ENCODE data around the gene SLC5A1. TPM values are rescaled to one million over a fixed set of nuclear protein-coding genes. Genes with fewer than 3 reads are reported as not detected.
A peak's percentile ranks its signal among the peaks of the same experiment; 100 is the strongest.
"Not testable (repeated sequence)": the region's sequence is repeated elsewhere in the genome, so short reads cannot be mapped to it uniquely, and the experiment has no call there.

Gene SLC5A1
- total RNA-seq, 2 experiments from 2014 or later = not detected

DNA sequence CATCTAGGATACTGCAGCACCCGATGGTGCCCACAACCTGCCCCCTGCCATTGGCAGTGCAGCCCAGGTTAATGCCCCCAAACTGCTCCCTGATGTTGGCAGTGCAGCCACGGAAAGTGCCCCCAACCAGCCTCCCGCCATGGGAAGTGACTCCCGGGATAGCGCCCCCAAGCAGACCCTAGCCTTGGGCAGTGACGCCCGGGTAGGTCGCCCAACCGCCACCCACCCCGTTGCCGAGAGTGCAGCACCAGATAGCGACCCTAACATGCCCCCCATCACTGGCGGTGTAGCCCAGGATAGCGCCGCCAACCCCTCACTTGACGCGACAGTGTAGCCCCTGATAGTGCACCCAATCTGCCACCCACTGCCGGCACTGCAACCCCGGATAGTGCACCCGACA is 77.5 kb downstream of the SLC5A1 start:
- POLR2A ChIA-PET = no interaction called here
- no peaks in the 10 kb centered on the region for H3K36me3 Mint-ChIP-seq (ENCODE audit: low read depth)
- no peak overlapping the region for H3K4me3 Mint-ChIP-seq
- no peak for DNase-seq
- H3K9me3 Mint-ChIP-seq = no peaks in the 10 kb centered on the region
- H3K27ac Mint-ChIP-seq = no peak overlapping the region
- H3K4me1 Mint-ChIP-seq = peaks cover 13% of the 10 kb centered on the region
- CTCF ChIA-PET = no interaction called here
- peaks cover 9% of the 10 kb centered on the region for H3K27me3 Mint-ChIP-seq

DNA sequence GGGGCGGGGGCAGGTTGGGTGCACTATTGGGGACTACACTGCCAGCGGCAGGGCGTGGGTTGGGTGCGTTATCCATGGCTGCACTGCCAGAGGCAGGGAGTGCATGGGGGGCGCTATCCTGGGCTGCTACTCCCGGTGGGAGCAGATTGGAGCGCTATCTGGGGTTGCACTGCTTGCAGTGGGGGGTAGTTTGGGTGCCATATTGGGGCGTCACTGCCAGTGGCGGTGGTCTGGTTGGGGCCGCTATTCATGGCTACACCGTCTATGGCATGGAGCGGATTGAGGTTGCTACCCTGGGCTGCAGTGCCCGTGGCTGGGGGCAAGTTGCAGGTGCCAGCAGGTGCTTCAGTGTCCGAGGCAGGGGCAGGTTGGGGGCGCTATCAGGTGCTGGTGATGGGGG is 79.8 kb downstream of the SLC5A1 start:
- no peak for DNase-seq
- Mint-ChIP-seq H3K27ac (no peak overlapping the region), H3K4me1 (peaks cover 13% of the 10 kb centered on the region), H3K36me3 (ENCODE audit: low read depth) (no peaks in the 10 kb centered on the region), H3K9me3 (no peaks in the 10 kb centered on the region), H3K27me3 (no peaks in the 10 kb centered on the region), H3K4me3 (no peak overlapping the region)
- POLR2A ChIA-PET = no interaction called here
- CTCF ChIA-PET = no interaction called here

DNA sequence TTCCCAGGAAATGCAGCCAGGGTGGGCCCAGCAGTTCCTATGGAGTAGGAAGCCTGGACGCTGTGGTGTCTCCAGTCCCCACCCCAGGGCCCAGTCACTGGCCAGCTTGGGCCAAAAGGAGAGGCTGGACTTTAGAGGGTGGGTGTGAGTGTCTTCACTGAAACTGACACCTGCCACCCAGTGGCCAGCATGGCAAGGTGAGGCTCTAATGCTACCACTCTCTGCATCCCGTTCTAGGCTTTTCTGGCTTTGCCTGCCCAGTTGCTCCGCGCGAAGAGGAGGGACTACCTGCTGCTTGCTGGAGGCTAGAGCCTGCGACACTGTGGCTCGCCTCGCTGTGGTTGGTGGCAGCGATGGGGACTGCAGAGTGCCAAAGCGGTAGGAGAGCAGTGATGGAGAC is 80.6 kb downstream of the SLC5A1 start:
- Mint-ChIP-seq H3K4me1 (peaks cover 15% of the 10 kb centered on the region), H3K36me3 (ENCODE audit: low read depth) (no peaks in the 10 kb centered on the region), H3K27ac (no peak overlapping the region), H3K9me3 (no peaks in the 10 kb centered on the region), H3K27me3 (no peaks in the 10 kb centered on the region), H3K4me3 (no peak overlapping the region)
- CTCF ChIA-PET = no interaction called here
- DNase-seq = no peak
- POLR2A ChIA-PET = no interaction called here

DNA sequence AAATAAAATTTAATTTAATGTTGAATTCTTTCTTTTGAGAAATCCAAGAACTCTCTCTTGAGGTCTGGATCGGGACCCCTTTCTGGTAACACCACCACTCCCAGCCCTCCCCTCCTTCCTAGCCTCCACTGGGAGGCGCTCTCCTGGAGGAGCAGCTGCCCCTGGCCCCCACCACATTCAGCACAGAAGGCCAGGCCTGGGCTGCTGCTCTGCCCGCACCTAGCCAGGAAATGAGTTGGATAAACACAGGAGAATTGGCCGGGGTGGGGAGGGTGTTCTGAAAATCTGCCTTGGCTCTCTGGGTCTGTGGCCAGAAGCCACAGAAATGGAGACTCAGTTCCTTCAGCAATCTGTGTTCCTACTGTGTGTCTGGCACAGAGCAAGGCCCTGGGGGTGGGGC is 84.8 kb downstream of the SLC5A1 start:
- Mint-ChIP-seq H3K4me1 (peaks cover 25% of the 10 kb centered on the region), H3K4me3 (no peak overlapping the region), H3K27me3 (no peaks in the 10 kb centered on the region), H3K27ac (no peak overlapping the region), H3K36me3 (ENCODE audit: low read depth) (no peaks in the 10 kb centered on the region), H3K9me3 (no peaks in the 10 kb centered on the region)
- DNase-seq = no peak
- CTCF ChIA-PET = no interaction called here
- POLR2A ChIA-PET = no interaction called here

DNA sequence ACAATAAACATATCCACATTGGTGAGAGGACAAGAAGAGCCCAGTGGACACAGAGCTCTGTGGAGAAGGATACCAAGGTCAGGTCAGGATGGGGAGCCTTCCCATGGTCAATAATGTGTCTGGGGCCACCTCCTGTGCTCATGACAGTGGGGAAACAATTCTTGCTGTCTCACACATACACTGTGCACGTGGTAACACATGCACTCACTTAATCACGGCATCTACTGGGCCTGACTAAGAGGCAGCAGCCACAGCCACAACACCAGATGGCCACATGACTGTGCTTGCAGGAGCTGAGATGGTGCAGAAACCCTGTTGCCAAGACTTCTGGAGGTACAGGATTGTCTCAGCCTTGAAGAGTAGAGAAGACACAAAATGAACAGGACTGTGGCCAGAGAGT is 87.4 kb downstream of the SLC5A1 start:
- POLR2A ChIA-PET = no interaction called here
- Mint-ChIP-seq H3K27me3 (no peaks in the 10 kb centered on the region), H3K4me3 (no peak overlapping the region), H3K9me3 (no peaks in the 10 kb centered on the region), H3K36me3 (ENCODE audit: low read depth) (no peaks in the 10 kb centered on the region), H3K27ac (no peak overlapping the region), H3K4me1 (peaks cover 14% of the 10 kb centered on the region)
- CTCF ChIA-PET = no interaction called here
- no peak for DNase-seq

DNA sequence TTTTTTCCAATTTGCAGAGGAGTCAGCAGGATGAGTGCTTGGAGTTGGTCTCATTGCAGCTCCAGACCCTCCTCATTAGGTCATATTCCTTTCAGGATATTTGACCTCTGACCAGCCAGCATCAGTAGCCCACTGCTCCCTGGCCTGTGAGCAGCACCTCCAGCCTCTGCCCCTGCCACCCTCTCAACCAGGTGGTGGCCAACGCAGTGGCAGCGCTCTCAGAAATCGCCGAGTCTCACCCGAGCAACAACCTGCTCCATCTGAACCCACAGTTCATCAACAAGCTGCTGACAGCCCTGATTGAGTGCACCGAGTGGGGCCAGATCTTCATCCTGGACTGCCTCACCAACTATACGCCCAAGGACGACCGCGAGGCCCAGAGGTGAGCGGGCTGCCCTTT is 89.1 kb downstream of the SLC5A1 start:
- Mint-ChIP-seq H3K27me3 (no peaks in the 10 kb centered on the region), H3K4me1 (peaks cover 25% of the 10 kb centered on the region), H3K9me3 (no peaks in the 10 kb centered on the region), H3K36me3 (ENCODE audit: low read depth) (no peaks in the 10 kb centered on the region), H3K4me3 (no peak overlapping the region), H3K27ac (no peak overlapping the region)
- ChIA-PET CTCF (interaction anchor here (0.6 kb wide), 1 partner anchor 8 kb away, joined by 3 read pairs; no protein-coding TSS in a partner anchor), POLR2A (no interaction called here)
- DNase-seq = no peak

DNA sequence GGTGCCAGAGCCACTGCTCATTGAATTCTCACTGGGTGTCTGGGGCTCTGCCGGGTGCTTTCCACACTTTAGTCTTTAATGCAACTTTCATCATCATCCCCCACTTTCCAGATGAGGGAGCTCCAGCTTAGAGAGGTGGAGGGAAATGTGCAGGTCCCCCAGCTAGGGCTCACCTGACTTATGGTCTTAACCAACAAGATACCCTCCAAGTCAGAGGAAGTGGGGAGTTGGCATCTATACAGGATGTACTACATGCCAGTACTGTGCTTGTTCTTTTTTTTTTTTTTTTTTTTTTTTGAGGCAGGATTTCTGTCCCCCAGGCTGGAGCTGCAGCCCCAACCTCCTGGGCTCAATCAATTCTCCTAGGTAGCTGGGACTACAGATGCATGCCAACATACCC is 89.7 kb downstream of the SLC5A1 start:
- ChIA-PET CTCF (no interaction called here), POLR2A (no interaction called here)
- Mint-ChIP-seq H3K36me3 (ENCODE audit: low read depth) (peaks cover 4% of the 10 kb centered on the region), H3K27me3 (no peaks in the 10 kb centered on the region), H3K27ac (no peak overlapping the region), H3K4me3 (no peak overlapping the region), H3K4me1 (peaks cover 31% of the 10 kb centered on the region), H3K9me3 (no peaks in the 10 kb centered on the region)
- DNase-seq = no peak

DNA sequence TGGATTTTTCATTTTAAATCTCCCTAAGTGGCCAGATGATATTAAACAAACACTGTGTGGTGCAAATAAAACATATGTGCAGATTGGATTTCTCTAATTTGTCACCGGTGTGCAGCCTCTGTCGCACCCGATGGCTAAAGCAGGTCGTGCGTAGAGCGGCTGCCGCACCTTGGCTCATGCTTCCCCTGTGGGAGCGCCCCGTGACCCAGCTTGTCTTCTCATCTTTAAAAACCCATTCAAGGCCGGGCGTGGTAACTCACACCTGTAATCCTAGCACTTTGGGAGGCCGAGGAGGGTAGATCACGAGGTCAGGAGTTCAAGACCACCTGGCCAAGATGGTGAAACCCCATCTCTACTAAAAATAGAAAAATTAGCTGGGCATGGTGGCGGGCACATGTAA is 91.7 kb downstream of the SLC5A1 start:
- DNase-seq; POLR2A ChIA-PET; H3K36me3 Mint-ChIP-seq (ENCODE audit: low read depth); H3K4me3 Mint-ChIP-seq; H3K27ac Mint-ChIP-seq; H3K9me3 Mint-ChIP-seq; H3K27me3 Mint-ChIP-seq: not testable (repeated sequence)
- CTCF ChIA-PET = interaction anchor here (1.0 kb wide), 1 partner anchor 339 kb away, joined by 3 read pairs; no protein-coding TSS in a partner anchor
- peaks cover 37% of the 10 kb centered on the region for H3K4me1 Mint-ChIP-seq

DNA sequence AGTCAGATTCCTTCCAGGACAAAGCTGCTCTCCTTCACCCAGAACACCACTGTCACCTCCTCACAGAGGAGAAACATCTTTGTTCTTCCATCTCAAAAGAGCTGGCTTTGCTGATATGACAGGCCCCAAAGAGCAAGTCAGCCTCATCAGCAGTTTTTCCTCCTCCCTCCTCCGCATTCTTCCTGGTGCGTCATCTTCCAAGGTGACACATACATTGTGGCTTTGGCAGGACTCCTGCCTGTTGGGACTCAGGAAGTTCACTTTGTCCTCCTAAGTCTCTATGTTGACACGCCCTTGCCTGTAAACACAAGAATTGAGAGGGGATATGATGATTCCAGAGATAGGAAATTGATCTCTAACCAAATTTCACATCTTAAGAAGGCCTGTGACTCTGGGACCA is 92.9 kb downstream of the SLC5A1 start:
- H3K27me3 Mint-ChIP-seq; POLR2A ChIA-PET; H3K36me3 Mint-ChIP-seq (ENCODE audit: low read depth); H3K9me3 Mint-ChIP-seq; DNase-seq; H3K4me3 Mint-ChIP-seq: not testable (repeated sequence)
- CTCF ChIA-PET = interaction anchor here (0.9 kb wide), 1 partner anchor 28 kb away, joined by 3 read pairs; no protein-coding TSS in a partner anchor
- peaks cover 42% of the 10 kb centered on the region for H3K4me1 Mint-ChIP-seq
- peak overlapping the region; percentile 4 for H3K27ac Mint-ChIP-seq

DNA sequence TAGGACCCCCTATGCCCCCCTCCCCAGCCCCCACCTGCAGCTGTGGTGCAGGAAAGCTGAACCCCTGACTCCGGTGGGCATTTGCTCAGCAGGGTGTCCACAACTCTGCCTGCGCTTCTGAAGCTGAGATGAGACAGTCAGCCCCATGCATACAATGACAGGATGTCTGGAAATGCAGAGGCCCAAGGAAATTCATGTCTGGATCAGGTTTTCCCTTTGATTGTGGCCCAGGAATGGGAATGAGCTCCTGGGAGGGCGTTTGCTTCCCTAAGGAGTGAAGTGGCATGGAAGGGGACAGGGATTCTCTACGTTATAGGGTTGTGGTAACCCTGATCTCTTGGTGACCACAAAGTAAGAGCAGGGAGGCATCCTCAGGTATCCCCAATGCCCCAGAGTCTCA is 93.8 kb downstream of the SLC5A1 start:
- CTCF ChIA-PET = not testable (repeated sequence)

DNA sequence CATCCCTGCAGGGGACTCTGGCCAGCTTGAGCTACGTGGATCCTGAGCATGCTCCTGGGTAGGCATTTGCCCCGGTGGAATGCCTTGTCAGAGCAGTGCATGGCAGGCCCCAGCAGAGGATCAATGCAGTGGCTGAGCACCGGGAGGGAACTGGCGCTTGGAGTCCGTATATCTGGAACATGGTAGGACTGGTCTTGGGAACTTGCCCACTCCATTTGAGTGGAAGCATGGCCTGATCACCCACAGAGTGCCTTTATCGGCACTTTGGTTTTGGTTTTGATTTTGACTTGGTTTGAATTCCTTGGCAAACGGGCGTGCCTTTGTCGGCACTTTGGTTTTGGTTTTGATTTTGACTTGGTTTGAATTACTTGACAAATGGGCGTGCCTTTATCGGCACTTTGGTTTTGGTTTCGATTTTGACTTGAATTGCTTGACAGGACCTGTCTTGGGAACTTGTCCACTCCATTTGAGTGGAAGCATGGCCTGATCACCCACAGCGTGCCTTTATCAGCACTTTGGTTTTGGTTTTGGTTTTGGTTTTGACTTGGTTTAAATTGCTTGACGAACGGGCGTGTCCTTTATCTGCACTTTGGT is 94.8 kb downstream of the SLC5A1 start:
- peak overlapping the region; percentile 76 for H3K4me3 Mint-ChIP-seq
- POLR2A ChIA-PET; H3K27me3 Mint-ChIP-seq; H3K36me3 Mint-ChIP-seq (ENCODE audit: low read depth); CTCF ChIA-PET; H3K9me3 Mint-ChIP-seq: not testable (repeated sequence)
- peak; percentile 78 for DNase-seq
- H3K27ac Mint-ChIP-seq = peak overlapping the region; percentile 92
- peaks cover 56% of the 10 kb centered on the region for H3K4me1 Mint-ChIP-seq

More for the DNA sequence above, 93.8 kb downstream of the SLC5A1 start:
- H3K9me3 Mint-ChIP-seq; H3K27me3 Mint-ChIP-seq; POLR2A ChIA-PET; DNase-seq; H3K36me3 Mint-ChIP-seq (ENCODE audit: low read depth): not testable (repeated sequence)
- peak overlapping the region; percentile 92 for H3K27ac Mint-ChIP-seq
- H3K4me3 Mint-ChIP-seq = peak overlapping the region; percentile 76
- peaks cover 51% of the 10 kb centered on the region for H3K4me1 Mint-ChIP-seq

DNA sequence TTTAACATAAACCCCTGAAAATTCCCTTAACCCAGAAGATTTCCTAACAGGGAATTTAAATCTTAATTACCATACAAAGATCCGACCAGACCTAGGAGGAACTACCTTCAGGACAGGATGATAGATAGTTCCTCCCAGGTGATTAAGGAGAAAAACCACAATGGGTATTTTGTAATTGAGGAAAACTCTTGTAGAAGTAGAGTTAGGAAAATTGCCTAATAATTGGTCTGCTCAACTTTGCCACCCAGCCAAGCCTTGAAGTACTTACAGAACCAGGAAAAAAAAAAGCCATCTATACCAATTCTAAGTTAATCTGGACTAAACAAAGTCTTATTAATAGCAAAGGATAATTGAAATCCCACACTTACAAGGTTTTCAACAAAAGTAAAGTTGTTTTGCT is 95.5 kb downstream of the SLC5A1 start:
- Mint-ChIP-seq H3K4me3 (peak overlapping the region; percentile 76), H3K4me1 (peaks cover 62% of the 10 kb centered on the region), H3K27ac (peak overlapping the region; percentile 92)
- POLR2A ChIA-PET; H3K36me3 Mint-ChIP-seq (ENCODE audit: low read depth); CTCF ChIA-PET; H3K9me3 Mint-ChIP-seq; DNase-seq; H3K27me3 Mint-ChIP-seq: not testable (repeated sequence)

DNA sequence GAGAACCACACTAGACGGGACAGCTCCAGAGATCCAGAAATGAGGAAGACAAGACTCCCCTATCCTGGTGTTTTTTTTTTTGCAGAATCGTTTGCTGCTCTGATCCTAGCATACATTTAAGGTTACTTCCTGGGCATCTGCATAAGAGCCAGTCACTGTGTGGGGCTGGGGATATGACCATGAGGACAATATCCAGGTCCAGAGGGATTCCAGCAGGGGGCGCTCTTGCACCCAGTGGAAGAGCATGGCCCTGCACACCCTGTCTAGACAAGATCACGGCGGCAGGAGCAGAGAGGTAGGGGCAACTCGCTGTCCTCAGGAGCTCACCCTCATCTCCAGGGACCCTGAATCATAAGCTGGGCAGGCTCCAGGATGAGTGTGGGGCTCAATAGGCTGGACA is 97.6 kb downstream of the SLC5A1 start:
- POLR2A ChIA-PET; H3K27me3 Mint-ChIP-seq; H3K4me3 Mint-ChIP-seq; H3K27ac Mint-ChIP-seq; DNase-seq; H3K9me3 Mint-ChIP-seq; H3K36me3 Mint-ChIP-seq (ENCODE audit: low read depth): not testable (repeated sequence)
- peaks cover 77% of the 10 kb centered on the region for H3K4me1 Mint-ChIP-seq
- CTCF ChIA-PET = interaction anchor here (0.6 kb wide), 1 partner anchor 9 kb away, joined by 3 read pairs; no protein-coding TSS in a partner anchor

DNA sequence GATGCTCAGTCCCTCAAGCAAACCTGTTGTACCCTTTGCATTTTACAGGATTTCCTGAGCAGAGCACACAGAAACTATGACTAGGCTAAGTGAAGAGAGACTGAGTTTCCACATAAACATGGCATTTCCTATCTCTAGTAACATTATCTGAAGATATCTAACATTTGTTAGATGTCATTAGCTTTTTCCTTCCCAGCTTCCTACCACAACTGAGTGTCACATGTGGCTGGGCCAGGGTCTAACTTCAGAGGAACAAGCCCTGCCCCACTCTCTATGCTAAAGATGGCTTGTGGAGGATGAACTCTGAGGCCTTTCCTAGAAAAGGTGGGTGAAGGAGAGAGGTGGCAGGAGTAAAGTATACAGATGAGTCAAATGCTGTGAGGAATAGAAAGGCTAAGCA is 99.5 kb downstream of the SLC5A1 start:
- Mint-ChIP-seq H3K36me3 (ENCODE audit: low read depth) (peaks cover 8% of the 10 kb centered on the region), H3K4me1 (peaks cover 61% of the 10 kb centered on the region), H3K4me3 (no peak overlapping the region), H3K9me3 (peaks cover 6% of the 10 kb centered on the region), H3K27ac (peak overlapping the region; percentile 73), H3K27me3 (no peaks in the 10 kb centered on the region)
- CTCF ChIA-PET = no interaction called here
- POLR2A ChIA-PET = no interaction called here
- peak; percentile 19 for DNase-seq

Data from activated CD4-positive, alpha-beta T cell treated with anti-CD3 and anti-CD28 coated beads, Interleukin-2, amount 10 ng/mL, durations not matched to agents 7 days and 5 days (primary cell).